GM19463 (cell line): ENCODE measurements around the gene CREB5.

Experiments
- ATAC-seq: cut with Tn5 transposase; IDR thresholded peaks from one replicate; pipeline ENCODE4 v1.9.1; 2021; ENCODE audit warnings: mild to moderate bottlenecking, moderate library complexity; ENCODE audit not compliant: unreplicated experiment

Gene CREB5

GRCh38 chr7:28872226-28872625 is 459.9 kb downstream of the CREB5 start:
- ATAC-seq = no peak

- ATAC-seq = no peak
Measured at GRCh38 chr7:28873365-28873764, 461.0 kb downstream of the CREB5 start.

- no peak for ATAC-seq
Measured at GRCh38 chr7:28874001-28874400, 461.7 kb downstream of the CREB5 start.
